ENCODE results near the gene IFNL4.
"Not testable (repeated sequence)": the region's sequence is repeated elsewhere in the genome, so short reads cannot be mapped to it uniquely, and the experiment has no call there.

IFNL4 gene

GRCh38 chr19:39248806-39249205 is at the start of gene IFNL4:
Gene IFNL4 (minus strand): TSS chr19:39248856.
- no peak for DNase-seq

GRCh38 chr19:39297931-39298634 is 49.4 kb upstream of the IFNL4 start:
- peak; percentile 24 for DNase-seq

GRCh38 chr19:39296906-39297305 is 48.2 kb upstream of the IFNL4 start:
- no peak for DNase-seq

- peak; percentile 44 for DNase-seq
Measured at GRCh38 chr19:39296055-39296645, 47.5 kb upstream of the IFNL4 start, which contains the start of gene IFNL1. Gene IFNL1 (plus strand): TSS chr19:39296407. CDS start chr19:39296422, 15 bp downstream.

- no peak for DNase-seq
Measured at GRCh38 chr19:39293394-39293793, 44.7 kb upstream of the IFNL4 start.

- no peak for DNase-seq
Measured at GRCh38 chr19:39284032-39284431, 35.4 kb upstream of the IFNL4 start.

- no peak for DNase-seq
Measured at GRCh38 chr19:39282021-39282420, 33.4 kb upstream of the IFNL4 start.

- DNase-seq: no peak
Measured at GRCh38 chr19:39277598-39277997, 28.9 kb upstream of the IFNL4 start.

GRCh38 chr19:39276740-39277139 is 28.1 kb upstream of the IFNL4 start:
- DNase-seq: no peak

GRCh38 chr19:39275578-39275977 is 26.9 kb upstream of the IFNL4 start:
- no peak for DNase-seq

- DNase-seq: not testable (repeated sequence)
Measured at GRCh38 chr19:39273859-39274258, 25.2 kb upstream of the IFNL4 start.

- no peak for DNase-seq
Measured at GRCh38 chr19:39270036-39270871, 21.6 kb upstream of the IFNL4 start.

- not testable (repeated sequence) for DNase-seq
Measured at GRCh38 chr19:39269369-39269768, 20.7 kb upstream of the IFNL4 start.

GRCh38 chr19:39268531-39269223 is 20.0 kb upstream of the IFNL4 start:
- DNase-seq: not testable (repeated sequence)

GRCh38 chr19:39268085-39268484 is 19.4 kb upstream of the IFNL4 start, which contains the start of gene IFNL2:
Gene IFNL2 (plus strand): TSS chr19:39268396. CDS start chr19:39268569, 173 bp downstream.
- DNase-seq: not testable (repeated sequence)

GRCh38 chr19:39265321-39265916 is 16.8 kb upstream of the IFNL4 start:
- peak; percentile 55 for DNase-seq

- peak; percentile 74 for DNase-seq
Measured at GRCh38 chr19:39264306-39265290, 15.9 kb upstream of the IFNL4 start.

- DNase-seq: peak; percentile 56
Measured at GRCh38 chr19:39263912-39264305, 15.3 kb upstream of the IFNL4 start.

- DNase-seq: no peak
Measured at GRCh38 chr19:39262496-39262895, 13.8 kb upstream of the IFNL4 start.

- no peak for DNase-seq
Measured at GRCh38 chr19:39261704-39262103, 13.0 kb upstream of the IFNL4 start.

- no peak for DNase-seq
Measured at GRCh38 chr19:39257227-39257626, 8.6 kb upstream of the IFNL4 start.
